Measurements from ENCODE around the gene LGI2.
"Not testable (repeated sequence)": the region's sequence is repeated elsewhere in the genome, so short reads cannot be mapped to it uniquely, and the experiment has no call there.

Gene LGI2

DNA sequence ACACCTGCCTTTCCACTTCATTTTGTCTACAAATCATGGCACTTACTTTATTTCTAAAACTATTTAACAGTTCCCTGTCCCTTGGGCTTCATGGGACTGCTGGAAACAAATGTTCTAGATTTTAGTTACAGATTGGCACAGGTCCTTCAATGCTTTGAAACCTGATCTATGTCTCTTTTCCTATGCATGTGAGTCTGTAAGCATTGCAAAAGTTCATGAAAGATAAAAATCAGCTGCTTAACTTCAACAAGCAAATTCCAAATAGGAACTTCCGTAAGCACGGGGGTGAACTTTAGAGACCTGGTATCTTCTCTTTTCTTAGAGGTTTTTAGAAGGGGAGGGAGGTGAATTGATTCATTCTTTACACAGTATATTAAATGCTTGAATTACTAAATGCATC is 9.5 kb downstream of the LGI2 start:
- Mint-ChIP-seq H3K36me3 (ENCODE audit: low read depth) (no peaks in the 10 kb centered on the region), H3K27ac (no peak overlapping the region), H3K4me3 (no peak overlapping the region), H3K27me3 (peaks cover 39% of the 10 kb centered on the region), H3K9me3 (no peaks in the 10 kb centered on the region), H3K4me1 (ENCODE audit: low read depth) (no peaks in the 10 kb centered on the region)
- DNase-seq = no peak

DNA sequence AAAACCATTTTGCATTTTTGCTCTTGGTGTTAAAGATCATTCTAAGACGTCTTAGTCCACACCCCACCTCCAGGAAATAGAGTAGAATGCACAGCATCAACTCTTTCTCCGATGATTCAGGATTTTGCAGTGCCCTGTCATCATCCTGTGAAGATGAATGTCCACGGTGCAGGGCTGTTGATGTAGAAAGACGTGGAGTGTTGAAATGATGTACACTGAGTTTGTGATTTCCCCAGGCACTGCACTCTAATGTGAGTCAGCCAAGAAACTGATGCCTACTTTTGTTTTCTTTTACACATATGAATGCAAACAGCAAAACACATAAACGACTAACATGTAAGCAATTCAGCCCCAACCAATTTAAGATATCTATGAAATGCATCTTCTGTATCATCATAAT is 10.5 kb downstream of the LGI2 start:
- no peaks in the 10 kb centered on the region for H3K36me3 Mint-ChIP-seq (ENCODE audit: low read depth)
- no peaks in the 10 kb centered on the region for H3K9me3 Mint-ChIP-seq
- H3K4me1 Mint-ChIP-seq (ENCODE audit: low read depth) = no peaks in the 10 kb centered on the region
- peaks cover 33% of the 10 kb centered on the region for H3K27me3 Mint-ChIP-seq
- no peak overlapping the region for H3K4me3 Mint-ChIP-seq
- no peak overlapping the region for H3K27ac Mint-ChIP-seq
- no peak for DNase-seq

DNA sequence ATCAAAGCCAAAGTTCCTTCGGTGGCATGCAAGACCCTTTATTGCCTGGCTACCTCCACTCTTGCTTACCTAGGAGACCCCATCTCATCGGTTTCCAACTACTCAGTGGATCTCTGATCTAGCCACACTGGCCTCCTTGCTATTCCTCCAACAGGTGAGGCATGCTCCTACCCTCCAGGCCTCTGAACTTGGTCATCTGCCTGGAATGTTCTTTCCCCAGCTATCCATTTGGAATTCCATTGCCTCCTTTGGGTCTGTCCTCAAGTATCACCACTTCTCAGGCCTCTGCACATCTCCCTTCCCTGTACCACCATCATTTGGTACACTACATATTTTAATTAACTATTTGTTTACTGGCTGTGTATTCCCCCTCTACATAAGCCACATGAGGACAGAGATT is 11.2 kb downstream of the LGI2 start:
- H3K27ac Mint-ChIP-seq = no peak overlapping the region
- H3K4me3 Mint-ChIP-seq = no peak overlapping the region
- H3K9me3 Mint-ChIP-seq = no peaks in the 10 kb centered on the region

DNA sequence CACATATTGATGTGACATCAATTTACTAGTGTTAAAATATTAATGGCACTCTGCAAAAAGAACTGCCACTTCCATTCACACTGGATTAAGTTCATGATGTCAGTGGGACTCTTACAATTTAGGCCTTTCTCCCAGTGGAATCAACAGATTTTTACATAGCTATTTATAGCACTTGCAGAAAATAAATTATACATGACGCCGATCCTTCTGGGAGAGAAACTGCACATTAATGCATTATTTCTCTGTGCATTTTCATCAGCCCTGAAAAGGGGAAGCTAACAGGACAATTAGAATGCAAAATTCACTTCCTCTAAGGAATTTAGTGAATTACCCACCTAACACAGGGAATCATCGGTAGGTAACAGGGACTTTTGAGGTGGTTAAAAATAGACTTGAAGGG is 15.7 kb downstream of the LGI2 start:
- no peak overlapping the region for H3K27ac Mint-ChIP-seq
- H3K4me3 Mint-ChIP-seq = no peak overlapping the region
- no peaks in the 10 kb centered on the region for H3K9me3 Mint-ChIP-seq
- peaks cover 19% of the 10 kb centered on the region for H3K27me3 Mint-ChIP-seq
- no peaks in the 10 kb centered on the region for H3K36me3 Mint-ChIP-seq (ENCODE audit: low read depth)
- DNase-seq = no peak
- no peaks in the 10 kb centered on the region for H3K4me1 Mint-ChIP-seq (ENCODE audit: low read depth)

More for the DNA sequence above, 11.2 kb downstream of the LGI2 start:
- no peak for DNase-seq
- no peaks in the 10 kb centered on the region for H3K36me3 Mint-ChIP-seq (ENCODE audit: low read depth)
- H3K27me3 Mint-ChIP-seq = peaks cover 28% of the 10 kb centered on the region
- no peaks in the 10 kb centered on the region for H3K4me1 Mint-ChIP-seq (ENCODE audit: low read depth)

DNA sequence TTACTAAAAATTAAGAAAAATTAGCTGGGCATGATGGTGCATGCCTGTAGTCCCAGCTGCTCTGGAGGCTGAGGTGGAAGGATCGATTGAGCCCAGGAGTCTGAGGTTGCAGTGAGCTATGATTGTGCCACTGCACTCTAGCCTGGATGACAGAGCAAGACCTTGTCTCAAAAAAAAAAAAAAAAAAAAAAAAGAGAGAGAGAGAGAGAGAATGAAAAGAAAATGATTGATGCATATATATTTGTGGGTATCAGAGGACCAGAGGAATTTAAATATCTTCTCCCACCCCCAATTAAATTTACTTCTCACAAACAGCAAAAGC is 16.1 kb downstream of the LGI2 start:
- H3K27ac Mint-ChIP-seq; H3K4me3 Mint-ChIP-seq; H3K9me3 Mint-ChIP-seq; H3K36me3 Mint-ChIP-seq (ENCODE audit: low read depth); H3K4me1 Mint-ChIP-seq (ENCODE audit: low read depth); DNase-seq: not testable (repeated sequence)
- peaks cover 16% of the 10 kb centered on the region for H3K27me3 Mint-ChIP-seq

DNA sequence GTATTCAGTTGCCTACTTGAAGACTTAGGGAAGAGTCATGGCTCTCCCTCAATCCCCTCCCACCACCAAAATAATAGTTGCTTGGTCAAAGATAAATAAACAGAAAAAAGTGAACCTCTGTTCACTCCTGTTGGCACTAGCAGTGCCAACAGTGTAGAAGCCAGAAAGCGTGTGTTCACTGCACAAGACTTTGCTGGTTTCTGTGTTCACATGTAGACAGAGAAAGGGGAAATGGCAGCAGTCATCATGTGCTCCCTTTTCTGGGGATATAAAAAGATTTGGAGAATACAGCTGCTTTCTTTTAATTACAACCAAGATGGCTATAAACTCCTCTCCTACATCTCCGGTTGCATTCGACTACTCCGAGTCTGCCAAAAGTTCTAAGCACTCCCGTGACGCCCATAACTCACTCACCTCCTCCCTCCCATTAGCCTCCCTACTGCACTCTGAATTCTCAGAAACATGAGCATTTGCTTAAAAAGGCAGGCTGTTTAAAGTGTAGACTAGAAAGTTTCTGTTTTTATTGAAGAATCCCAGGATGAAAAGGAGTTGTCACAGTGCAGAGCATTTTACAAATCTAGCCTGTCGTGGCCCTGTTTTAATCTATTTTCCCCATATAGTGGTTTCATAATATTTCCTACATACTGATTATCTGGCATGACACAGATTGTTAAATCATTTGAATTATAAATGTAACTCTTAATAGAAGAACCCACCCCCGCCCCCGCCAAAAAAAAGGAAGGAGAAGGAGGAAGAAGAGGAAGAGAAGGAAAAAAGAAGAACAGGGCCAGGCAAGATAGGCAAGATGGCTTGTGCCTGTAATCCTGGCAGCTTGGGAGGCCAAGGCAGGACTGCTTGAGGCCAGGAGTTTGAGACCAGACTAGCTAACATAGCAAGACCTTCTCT is 16.7 kb downstream of the LGI2 start:
- no peak for DNase-seq
- H3K9me3 Mint-ChIP-seq = no peaks in the 10 kb centered on the region
- no peaks in the 10 kb centered on the region for H3K4me1 Mint-ChIP-seq (ENCODE audit: low read depth)
- H3K27ac Mint-ChIP-seq = no peak overlapping the region
- H3K4me3 Mint-ChIP-seq = no peak overlapping the region
- H3K36me3 Mint-ChIP-seq (ENCODE audit: low read depth) = no peaks in the 10 kb centered on the region
- peaks cover 15% of the 10 kb centered on the region for H3K27me3 Mint-ChIP-seq

DNA sequence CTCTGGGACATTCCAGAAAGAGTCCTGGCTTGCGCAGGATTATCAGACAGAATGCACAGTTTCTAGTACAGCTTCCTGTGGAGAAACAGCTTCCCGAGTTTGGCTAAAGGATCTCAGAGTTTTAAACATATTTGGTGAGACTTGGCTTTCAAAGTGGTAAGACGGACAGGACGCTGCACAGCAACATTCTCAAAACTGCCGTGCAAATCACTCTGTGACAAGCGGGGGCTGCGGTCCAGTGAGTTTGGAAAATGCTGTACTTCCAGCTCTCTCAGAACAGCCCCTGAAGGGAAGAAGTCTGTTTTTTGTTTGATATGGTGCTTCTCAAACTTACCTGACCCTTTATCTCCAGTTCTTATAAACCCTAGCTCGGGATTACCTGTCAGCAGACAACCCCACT is 18.1 kb downstream of the LGI2 start:
- H3K4me1 Mint-ChIP-seq (ENCODE audit: low read depth) = no peaks in the 10 kb centered on the region
- H3K36me3 Mint-ChIP-seq (ENCODE audit: low read depth) = no peaks in the 10 kb centered on the region
- no peaks in the 10 kb centered on the region for H3K9me3 Mint-ChIP-seq
- no peak overlapping the region for H3K27ac Mint-ChIP-seq
- no peak for DNase-seq
- peaks cover 11% of the 10 kb centered on the region for H3K27me3 Mint-ChIP-seq
- H3K4me3 Mint-ChIP-seq = no peak overlapping the region

DNA sequence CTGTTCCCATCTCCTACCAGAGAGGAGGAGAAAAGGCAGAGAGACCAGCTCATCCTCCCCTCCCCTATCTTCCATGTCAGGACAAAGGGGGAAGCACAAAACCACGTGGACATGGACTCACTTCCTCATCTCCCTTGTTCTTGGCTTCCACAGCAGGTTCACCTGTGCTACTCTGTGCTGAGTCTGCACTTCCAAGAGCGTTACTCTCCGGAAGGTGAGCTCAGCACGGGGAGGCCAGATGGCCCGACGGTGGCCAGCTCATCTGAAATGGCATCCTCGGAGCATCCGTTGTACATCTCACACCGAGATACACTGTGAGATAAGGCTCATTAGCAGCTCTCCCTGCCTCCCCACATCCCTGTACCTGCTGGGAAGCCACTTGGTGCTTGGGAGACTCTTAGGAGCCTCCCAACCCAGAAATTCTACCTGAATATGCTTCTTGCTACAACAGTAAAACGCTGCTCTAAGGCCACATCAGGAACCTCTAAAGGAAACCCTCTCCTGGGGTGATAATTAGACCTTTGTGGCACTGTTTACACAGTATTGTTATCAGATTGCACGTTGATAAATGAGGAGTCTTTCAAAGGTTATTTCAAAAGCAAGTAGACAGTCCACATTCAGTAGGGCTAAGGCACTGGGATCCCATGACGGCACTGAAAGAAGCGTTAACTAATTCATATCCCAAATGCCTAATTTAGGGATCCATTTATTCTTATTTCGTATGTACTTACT is 19.4 kb downstream of the LGI2 start:
- Mint-ChIP-seq H3K27ac (no peak overlapping the region), H3K4me1 (ENCODE audit: low read depth) (no peaks in the 10 kb centered on the region), H3K27me3 (peaks cover 11% of the 10 kb centered on the region), H3K9me3 (no peaks in the 10 kb centered on the region), H3K36me3 (ENCODE audit: low read depth) (no peaks in the 10 kb centered on the region), H3K4me3 (no peak overlapping the region)
- no peak for DNase-seq

DNA sequence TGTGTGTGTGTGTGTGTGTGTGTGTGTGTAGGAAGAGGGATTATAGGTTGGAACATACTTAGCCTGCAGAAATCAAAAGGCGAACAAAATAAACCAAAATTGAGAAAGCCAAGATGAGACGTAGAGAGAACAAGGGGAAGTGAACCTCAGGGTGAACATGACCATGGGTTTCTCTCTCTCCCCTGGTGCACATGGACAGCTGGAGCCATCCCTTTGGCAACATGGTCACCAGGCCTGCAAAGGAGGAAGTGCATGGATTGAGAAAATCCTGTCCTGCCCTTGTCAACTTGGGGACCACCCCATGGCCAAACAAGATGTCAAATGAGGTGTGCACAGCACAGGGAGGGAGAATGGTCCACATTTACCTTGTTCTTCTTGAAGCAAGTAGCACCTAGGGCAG is 23.1 kb downstream of the LGI2 start:
- no peaks in the 10 kb centered on the region for H3K4me1 Mint-ChIP-seq (ENCODE audit: low read depth)
- peaks cover 15% of the 10 kb centered on the region for H3K27me3 Mint-ChIP-seq
- H3K4me3 Mint-ChIP-seq = no peak overlapping the region
- no peak for DNase-seq
- H3K27ac Mint-ChIP-seq = no peak overlapping the region
- no peaks in the 10 kb centered on the region for H3K9me3 Mint-ChIP-seq
- H3K36me3 Mint-ChIP-seq (ENCODE audit: low read depth) = no peaks in the 10 kb centered on the region

DNA sequence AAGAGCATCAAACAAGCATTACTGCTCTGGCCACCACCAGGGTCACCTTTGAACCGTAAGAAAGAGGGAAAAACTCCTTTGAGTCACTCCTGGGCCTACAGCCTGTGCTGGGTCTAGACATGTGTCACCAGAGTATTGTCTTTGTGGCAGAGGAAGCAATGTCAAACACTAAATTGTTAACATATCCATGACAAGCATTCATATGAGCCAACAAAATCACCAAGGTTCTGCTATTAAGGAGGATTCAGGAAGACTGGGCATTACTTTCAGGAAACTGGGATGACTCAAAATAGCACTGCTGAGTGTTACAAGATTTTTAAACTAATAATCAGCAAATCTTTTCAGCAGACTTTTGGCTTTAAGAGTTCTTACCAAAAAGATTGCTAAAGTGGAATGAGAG is 28.1 kb downstream of the LGI2 start:
- H3K9me3 Mint-ChIP-seq = no peaks in the 10 kb centered on the region
- DNase-seq = no peak

DNA sequence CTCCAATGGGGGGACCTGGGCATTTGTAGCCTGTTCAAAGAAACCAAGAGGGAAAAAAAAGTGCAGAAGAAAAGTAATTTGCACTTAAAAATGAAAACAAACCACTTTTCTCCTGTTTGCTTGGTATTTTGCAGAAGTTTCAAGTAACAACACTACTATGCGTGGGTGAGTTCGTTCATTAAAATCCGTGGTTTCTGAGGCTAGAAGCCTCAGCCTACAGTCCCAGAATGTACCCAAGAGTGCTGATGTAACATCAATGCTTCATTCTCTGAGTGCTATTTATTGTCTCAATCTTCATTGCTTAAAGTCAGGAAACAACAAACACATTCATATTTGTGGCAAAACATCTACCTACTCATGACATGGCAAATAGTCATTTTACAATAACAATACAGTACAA is 29.2 kb downstream of the LGI2 start:
- no peak for DNase-seq
- Mint-ChIP-seq H3K4me3 (no peak overlapping the region), H3K9me3 (no peaks in the 10 kb centered on the region), H3K4me1 (ENCODE audit: low read depth) (peaks cover 2% of the 10 kb centered on the region), H3K27me3 (peaks cover 11% of the 10 kb centered on the region), H3K36me3 (ENCODE audit: low read depth) (no peaks in the 10 kb centered on the region), H3K27ac (no peak overlapping the region)

More for the DNA sequence above, 28.1 kb downstream of the LGI2 start:
- Mint-ChIP-seq H3K4me1 (ENCODE audit: low read depth) (peaks cover 2% of the 10 kb centered on the region), H3K27me3 (peaks cover 11% of the 10 kb centered on the region), H3K27ac (no peak overlapping the region), H3K36me3 (ENCODE audit: low read depth) (no peaks in the 10 kb centered on the region), H3K4me3 (no peak overlapping the region)

DNA sequence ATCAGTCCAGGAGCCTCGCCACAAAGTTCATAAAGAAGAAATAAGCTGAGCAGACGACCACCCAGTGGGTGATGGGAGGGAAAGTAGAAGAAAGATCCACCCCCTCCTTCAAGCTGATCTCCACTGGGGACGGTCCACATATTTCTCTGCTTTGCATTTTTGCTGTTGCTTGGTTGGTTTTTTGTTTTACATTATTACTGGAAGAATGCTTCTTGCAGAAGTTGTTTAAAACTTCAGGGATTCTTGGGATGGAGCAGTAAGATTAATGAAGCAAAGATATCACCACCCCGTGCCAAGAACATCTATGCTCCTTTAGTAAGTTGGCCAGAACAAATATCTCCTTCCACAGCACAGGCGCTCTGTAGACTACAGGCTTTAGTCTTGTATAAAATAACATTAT is 30.1 kb downstream of the LGI2 start:
- peaks cover 8% of the 10 kb centered on the region for H3K27me3 Mint-ChIP-seq
- H3K4me1 Mint-ChIP-seq (ENCODE audit: low read depth) = peaks cover 2% of the 10 kb centered on the region
- no peaks in the 10 kb centered on the region for H3K9me3 Mint-ChIP-seq
- H3K4me3 Mint-ChIP-seq = no peak overlapping the region
- H3K36me3 Mint-ChIP-seq (ENCODE audit: low read depth) = no peaks in the 10 kb centered on the region
- DNase-seq = no peak
- H3K27ac Mint-ChIP-seq = no peak overlapping the region

DNA sequence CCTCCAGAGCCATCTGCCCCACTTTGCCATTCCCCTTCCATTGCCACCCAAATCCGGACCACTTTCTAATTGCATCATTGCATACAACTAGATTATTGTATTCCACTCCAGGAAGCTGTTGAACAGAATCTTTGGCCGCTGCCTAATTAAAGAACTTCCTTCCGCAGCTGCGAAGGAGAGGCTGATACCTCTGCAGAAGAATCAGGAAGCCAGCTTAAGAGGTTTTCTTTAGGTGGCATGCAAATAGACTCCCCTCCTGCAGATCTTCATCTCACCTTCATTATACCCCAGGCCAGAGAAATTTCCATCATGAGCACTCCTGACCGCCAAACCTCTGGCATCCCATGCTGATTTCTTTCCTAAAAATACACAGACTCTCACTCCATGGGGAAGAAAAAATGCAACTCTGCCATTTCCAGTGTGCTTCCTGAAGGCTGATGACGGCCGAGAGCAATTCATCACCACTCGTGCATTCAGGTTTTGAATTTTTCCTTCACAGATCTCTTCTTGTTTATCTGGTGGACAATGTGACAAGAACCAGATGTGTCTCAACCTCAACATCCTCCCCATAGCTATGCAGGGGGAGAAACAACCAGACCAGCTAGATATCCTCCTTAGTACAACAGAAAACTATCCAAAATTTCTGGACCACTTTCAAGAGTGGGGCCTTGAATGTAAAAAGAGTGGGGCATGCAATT is 31.2 kb downstream of the LGI2 start:
- H3K27me3 Mint-ChIP-seq = peaks cover 8% of the 10 kb centered on the region
- no peaks in the 10 kb centered on the region for H3K9me3 Mint-ChIP-seq
- H3K4me1 Mint-ChIP-seq (ENCODE audit: low read depth) = peaks cover 2% of the 10 kb centered on the region
- H3K36me3 Mint-ChIP-seq (ENCODE audit: low read depth) = no peaks in the 10 kb centered on the region
- no peak overlapping the region for H3K4me3 Mint-ChIP-seq
- DNase-seq = no peak
- no peak overlapping the region for H3K27ac Mint-ChIP-seq

DNA sequence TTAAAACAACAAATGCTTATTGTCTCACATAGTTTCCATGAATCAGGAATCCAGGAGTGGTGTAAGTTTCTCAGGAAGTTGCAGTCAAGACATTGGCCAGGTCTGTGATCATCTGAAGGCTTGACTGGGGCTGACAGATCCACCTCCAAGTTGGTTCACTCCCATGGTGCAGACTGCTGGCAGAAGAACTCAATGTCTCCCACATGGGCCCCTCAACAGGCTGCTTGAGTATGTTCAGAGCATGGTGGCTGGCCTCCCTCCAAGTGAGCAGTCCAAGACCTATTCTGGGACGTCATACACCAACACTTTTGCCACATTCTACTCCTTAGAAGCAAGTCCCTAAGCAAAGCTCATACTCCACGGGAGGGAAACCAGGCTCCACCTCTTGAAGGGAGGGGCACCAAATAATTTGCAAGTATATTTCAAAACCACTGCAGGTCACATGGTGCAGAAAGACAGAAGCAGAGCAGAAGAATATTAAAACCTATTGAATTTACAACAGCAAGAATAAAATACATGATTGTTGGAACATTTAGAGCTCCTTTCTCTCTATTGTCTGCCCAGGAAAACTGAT is 35.3 kb downstream of the LGI2 start:
- Mint-ChIP-seq H3K9me3 (no peaks in the 10 kb centered on the region), H3K27me3 (peaks cover 3% of the 10 kb centered on the region), H3K36me3 (ENCODE audit: low read depth) (no peaks in the 10 kb centered on the region), H3K4me3 (no peak overlapping the region), H3K4me1 (ENCODE audit: low read depth) (peaks cover 2% of the 10 kb centered on the region), H3K27ac (no peak overlapping the region)
- no peak for DNase-seq
